ENCODE data around the gene DENND5A. TPM values are rescaled to one million over a fixed set of nuclear protein-coding genes. Genes with fewer than 3 reads are reported as not detected.

Gene DENND5A
- total RNA-seq, 4 donors from 2014 or later, result 29.1 to 33.1 (median 31.5) TPM

- Histone ChIP-seq H3K27me3 (no peaks in the 10 kb centered on the region), H3K36me3 (peaks cover 0 to 26% of the 10 kb centered on the region in 2 donors), H3K9me3 (no peaks in the 10 kb centered on the region), H3K4me3 (no peak overlapping the region), H3K4me1 (no peaks in the 10 kb centered on the region), H3K27ac (no peak overlapping the region)
- TF ChIP-seq CTCF (IDR thresholded peaks at IDR 0.05 in 4 of 5, conservative IDR thresholded peaks at IDR 0.05 in 1 of 5) (no peak), POLR2A (IDR thresholded peaks at IDR 0.05) (no peak)
- DNase-seq, result no peak
- intact Hi-C loops (cut with DNase I; ENCODE audit: low total_unique reads), result no loop called here
- ATAC-seq, result no peak
- in situ Hi-C loops (cut with MboI; ENCODE audit: low sequenced_read_pairs in 4 of 4), result no loop called here
These were observed 82.8 kb downstream of the DENND5A start for GRCh38 chr11:9182180-9182871.

GRCh38 chr11:9180784-9181183, 84.4 kb downstream of the DENND5A start:
- intact Hi-C loops (cut with DNase I; ENCODE audit: low total_unique reads), result no loop called here
- no peaks in the 10 kb centered on the region for H3K9me3 ChIP-seq
- DNase-seq, result no peak
- no peak overlapping the region for H3K27ac ChIP-seq
- in situ Hi-C loops (cut with MboI; ENCODE audit: low sequenced_read_pairs in 4 of 4), result no loop called here
- no peak for TF ChIP-seq CTCF (IDR thresholded peaks at IDR 0.05 in 4 of 5, conservative IDR thresholded peaks at IDR 0.05 in 1 of 5)
- TF ChIP-seq POLR2A (IDR thresholded peaks at IDR 0.05), result no peak
- H3K4me1 ChIP-seq, result no peaks in the 10 kb centered on the region
- no peak overlapping the region for H3K4me3 ChIP-seq
- peaks cover 0 to 39% of the 10 kb centered on the region in 2 donors for H3K36me3 ChIP-seq
- no peaks in the 10 kb centered on the region for H3K27me3 ChIP-seq
- no peak for ATAC-seq

GRCh38 chr11:9179141-9179540, 86.0 kb downstream of the DENND5A start:
- TF ChIP-seq CTCF (IDR thresholded peaks at IDR 0.05 in 4 of 5, conservative IDR thresholded peaks at IDR 0.05 in 1 of 5) (no peak), POLR2A (IDR thresholded peaks at IDR 0.05) (no peak)
- H3K27me3 ChIP-seq, result no peaks in the 10 kb centered on the region
- no peak for ATAC-seq
- in situ Hi-C loops (cut with MboI; ENCODE audit: low sequenced_read_pairs in 4 of 4), result no loop called here
- peaks cover 0 to 39% of the 10 kb centered on the region in 2 donors for H3K36me3 ChIP-seq
- H3K4me3 ChIP-seq, result no peak overlapping the region
- H3K4me1 ChIP-seq, result no peaks in the 10 kb centered on the region
- intact Hi-C loops (cut with DNase I; ENCODE audit: low total_unique reads), result no loop called here
- no peak overlapping the region for H3K27ac ChIP-seq
- no peaks in the 10 kb centered on the region for H3K9me3 ChIP-seq
- DNase-seq, result no peak

- H3K36me3 ChIP-seq, result peaks cover 0 to 39% of the 10 kb centered on the region in 2 donors
- H3K4me3 ChIP-seq, result no peak overlapping the region
- DNase-seq (no peak), ATAC-seq (no peak)
- in situ Hi-C loops (cut with MboI; ENCODE audit: low sequenced_read_pairs in 4 of 4), result no loop called here
- H3K9me3 ChIP-seq, result no peaks in the 10 kb centered on the region
- intact Hi-C loops (cut with DNase I; ENCODE audit: low total_unique reads), result no loop called here
- no peaks in the 10 kb centered on the region for H3K27me3 ChIP-seq
- TF ChIP-seq CTCF (IDR thresholded peaks at IDR 0.05 in 4 of 5, conservative IDR thresholded peaks at IDR 0.05 in 1 of 5) (no peak), POLR2A (IDR thresholded peaks at IDR 0.05) (no peak)
- no peak overlapping the region for H3K27ac ChIP-seq
- no peaks in the 10 kb centered on the region for H3K4me1 ChIP-seq
These were observed 86.4 kb downstream of the DENND5A start for GRCh38 chr11:9178716-9179115.
